K562 (cell line): ENCODE data around the gene GRIN1. TPM values are rescaled to one million over a fixed set of nuclear protein-coding genes. Genes with fewer than 3 reads are reported as not detected.

Experiments used
- BHLHE40 ChIP-seq: IDR thresholded peaks from 2 replicates; pipeline ENCODE4 v1.6.1; 2011; ENCODE audit warnings: low read length, improper control_type of control experiment
- BMI1 ChIP-seq: fragments of 150-350 bp; IDR thresholded peaks from 2 replicates; pipeline ENCODE4 v1.6.1; 2014; ENCODE audit warnings: low read length
- CBX3 ChIP-seq, 2 experiments: IDR thresholded peaks; 1 replicate in 1 of 2; 2 replicates in 1 of 2; pipeline ENCODE4 v1.6.1; 2012; ENCODE audit warnings: inconsistent platforms in 2 of 2, low read length in 2 of 2, borderline replicate concordance in 1 of 2, control low read depth in 1 of 2
- FOSL1 ChIP-seq: fragments of 200-800 bp; sonication (Bioruptor generic); conservative IDR thresholded peaks from 2 replicates; pipeline ENCODE4 v1.6.1; 2016; ENCODE audit warnings: missing genetic modification characterization, missing compliant biosample characterization
- HDAC6 ChIP-seq: IDR thresholded peaks from 2 replicates; pipeline ENCODE4 v1.6.1; 2012; ENCODE audit warnings: low read depth, mild to moderate bottlenecking, control low read depth, inconsistent platforms, low read length, moderate library complexity
- NEUROD1 ChIP-seq: fragments of 150-350 bp; IDR thresholded peaks from 2 replicates; pipeline ENCODE4 v1.6.1; 2014; ENCODE audit warnings: borderline replicate concordance, low read length, low read depth; ENCODE audit not compliant: partially characterized antibody
- NFIC ChIP-seq: fragments of 450-650 bp; IDR thresholded peaks from 2 replicates; pipeline ENCODE4 v1.6.1; 2017; ENCODE audit warnings: mild to moderate bottlenecking, inconsistent platforms
- RBM17 ChIP-seq: fragments of 200-400 bp; formaldehyde crosslinking; IDR thresholded peaks from 2 replicates; pipeline ENCODE4 v1.6.1; 2017; ENCODE audit warnings: low read depth, mild to moderate bottlenecking, low read length, borderline replicate concordance
- TCF3 ChIP-seq: sonication (generic); formaldehyde crosslinking; IDR thresholded peaks from 2 replicates; pipeline ENCODE4 v1.4.0; 2020; ENCODE audit warnings: mild to moderate bottlenecking, missing genetic modification reagents
- ZC3H4 ChIP-seq: sonication (generic); formaldehyde crosslinking; IDR thresholded peaks from 2 replicates; pipeline ENCODE4 v1.9.0; 2021; ENCODE audit warnings: missing genetic modification reagents, borderline replicate concordance
- ZNF23 ChIP-seq: fragments of 250-450 bp; sonication (Bioruptor Pico); IDR thresholded peaks from 2 replicates; pipeline ENCODE4 v1.4.0; 2020; ENCODE audit warnings: mild to moderate bottlenecking
- ZNF445 ChIP-seq: fragments of 250-450 bp; sonication (Bioruptor Pico); IDR thresholded peaks from 2 replicates; pipeline ENCODE4 v1.4.0; 2020; ENCODE audit warnings: low read depth, mild to moderate bottlenecking, moderate library complexity
- polyA plus RNA-seq, 8 experiments: library from polyadenylated mRNA; depleted of rRNA in 4 of 8; stranded (reverse) in 5 of 8; unstranded in 3 of 8; fragments of >200 nt; fragmentation: Nextera tagmentation in 2 of 8; fragmentation: Illumina TruSeq in 1 of 8; extraction: Ambion mirVana in 2 of 8; extraction: Trizol in 1 of 8; gene quantifications; 2 replicates each; pipeline versions ENCODE4 v1.2.1 to v1.2.3, GENCODE V29; 2011 to 2014; ENCODE audit warnings: inconsistent platforms in 1 of 8, missing spikeins in 1 of 8
- total RNA-seq, 7 experiments: library from RNA; depleted of rRNA in 6 of 7; stranded (reverse); fragments of >200 nt in 6 of 7; fragmentation: Illumina TruSeq in 2 of 7; extraction: Trizol in 2 of 7; gene quantifications; 2 replicates each; pipeline versions ENCODE4 v1.2.1 to v1.2.3, GENCODE V29; 2011 to 2021; ENCODE audit warnings: low replicate concordance in 1 of 7
- TF ChIP-seq, protein P1 (sequence below): fragments of 450-650 bp; formaldehyde crosslinking; IDR thresholded peaks from 2 replicates; pipeline ENCODE4 v1.4.0; 2020; ENCODE audit warnings: mild to moderate bottlenecking, mixed read lengths
- TF ChIP-seq, protein P2 (sequence below): fragments of 450-650 bp; IDR thresholded peaks from 2 replicates; pipeline ENCODE4 v1.7.0; 2016; ENCODE audit warnings: borderline replicate concordance
- TF ChIP-seq, protein P3 (sequence below): sonication (generic); formaldehyde crosslinking; IDR thresholded peaks from 2 replicates; pipeline ENCODE4 v1.8.0; 2022; ENCODE audit warnings: missing genetic modification reagents, mild to moderate bottlenecking, moderate library complexity, borderline replicate concordance
- TF ChIP-seq, protein P4 (sequence below): conservative IDR thresholded peaks from 2 replicates; pipeline ENCODE4 v1.6.1; 2011; ENCODE audit warnings: low read depth, mild to moderate bottlenecking, low read length; ENCODE audit not compliant: control insufficient read depth
- TF ChIP-seq, protein P5 (sequence below), 2 experiments: IDR thresholded peaks in 1 of 2; conservative IDR thresholded peaks in 1 of 2; 2 replicates each; pipeline ENCODE4 v1.6.1; 2016; ENCODE audit warnings: low read depth in 2 of 2, mild to moderate bottlenecking in 1 of 2, missing compliant biosample characterization in 1 of 2, missing genetic modification characterization in 1 of 2, moderate library complexity in 1 of 2

The GRIN1 gene
- total and polyA plus RNA-seq, 9 of the 15 experiments (the other 6 are each of a cell fraction or from before 2014, with no cell fraction given) = 0.03 to 0.35 (median 0.16) TPM; not detected in 6

DNA sequence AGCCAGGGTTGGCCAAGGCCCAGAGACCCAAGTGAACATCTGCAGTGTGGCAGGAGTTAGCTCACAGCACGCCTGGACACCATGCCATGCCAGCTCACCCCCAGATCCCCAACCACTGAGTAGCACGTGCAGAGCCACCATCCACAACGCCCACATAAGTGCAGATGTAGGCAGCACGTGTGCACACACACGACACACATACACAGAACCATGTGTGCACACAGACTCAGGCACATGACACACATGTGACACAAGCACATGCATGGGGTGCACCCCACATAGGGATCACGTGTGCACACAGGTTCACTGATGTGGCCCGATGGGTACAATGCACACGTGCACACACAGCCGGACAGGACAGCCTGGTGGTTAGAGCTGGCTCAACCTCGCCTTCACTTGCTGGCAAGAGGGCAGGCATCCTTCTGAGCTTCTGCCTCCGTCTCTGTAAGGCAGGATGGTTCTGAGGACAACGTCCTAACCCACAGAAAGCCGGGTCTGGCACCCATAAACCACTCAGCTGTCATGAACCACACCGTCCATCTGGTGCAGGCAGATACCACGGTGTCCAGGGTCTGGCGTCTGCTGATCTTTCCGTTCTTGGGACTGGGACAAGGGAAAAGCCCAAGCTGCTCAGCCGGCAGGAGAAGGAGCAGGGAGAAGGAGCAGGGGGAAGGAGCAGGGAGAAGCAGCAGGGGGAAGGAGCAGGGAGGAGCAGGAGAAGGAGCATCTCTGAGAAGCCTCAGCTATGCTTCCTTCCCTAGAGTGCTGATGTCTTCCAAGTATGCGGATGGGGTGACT, 18.9 kb downstream of the GRIN1 start (continued):
- TF ChIP-seq FOSL1 (no peak), ZC3H4 (CRISPR knock-in tag) (no peak), ZNF445 (CRISPR knock-in tag) (no peak), RBM17 (no peak), ZNF23 (CRISPR knock-in tag) (no peak), NEUROD1 (peak; percentile 32), HDAC6 (no peak), BMI1 (no peak), TCF3 (peak; percentile 87), NFIC (peak; percentile 26; the same call in 1 of the 2 replicates), BHLHE40 (peak; percentile 70), CBX3 (IDR thresholded peaks at IDR 0.05; ENCODE audit: borderline replicate concordance in 1 of 2, low read length in 2 of 2) (peak in 1 of 2 experiments; percentile 21; a peak in 1 of 3 replicates)
- TF ChIP-seq, protein P1, sequence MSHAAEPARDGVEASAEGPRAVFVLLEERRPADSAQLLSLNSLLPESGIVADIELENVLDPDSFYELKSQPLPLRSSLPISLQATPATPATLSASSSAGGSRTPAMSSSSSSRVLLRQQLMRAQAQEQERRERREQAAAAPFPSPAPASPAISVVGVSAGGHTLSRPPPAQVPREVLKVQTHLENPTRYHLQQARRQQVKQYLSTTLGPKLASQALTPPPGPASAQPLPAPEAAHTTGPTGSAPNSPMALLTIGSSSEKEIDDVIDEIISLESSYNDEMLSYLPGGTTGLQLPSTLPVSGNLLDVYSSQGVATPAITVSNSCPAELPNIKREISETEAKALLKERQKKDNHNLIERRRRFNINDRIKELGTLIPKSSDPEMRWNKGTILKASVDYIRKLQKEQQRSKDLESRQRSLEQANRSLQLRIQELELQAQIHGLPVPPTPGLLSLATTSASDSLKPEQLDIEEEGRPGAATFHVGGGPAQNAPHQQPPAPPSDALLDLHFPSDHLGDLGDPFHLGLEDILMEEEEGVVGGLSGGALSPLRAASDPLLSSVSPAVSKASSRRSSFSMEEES (CRISPR knock-in tag) = peak; percentile 53
- TF ChIP-seq, protein P2, sequence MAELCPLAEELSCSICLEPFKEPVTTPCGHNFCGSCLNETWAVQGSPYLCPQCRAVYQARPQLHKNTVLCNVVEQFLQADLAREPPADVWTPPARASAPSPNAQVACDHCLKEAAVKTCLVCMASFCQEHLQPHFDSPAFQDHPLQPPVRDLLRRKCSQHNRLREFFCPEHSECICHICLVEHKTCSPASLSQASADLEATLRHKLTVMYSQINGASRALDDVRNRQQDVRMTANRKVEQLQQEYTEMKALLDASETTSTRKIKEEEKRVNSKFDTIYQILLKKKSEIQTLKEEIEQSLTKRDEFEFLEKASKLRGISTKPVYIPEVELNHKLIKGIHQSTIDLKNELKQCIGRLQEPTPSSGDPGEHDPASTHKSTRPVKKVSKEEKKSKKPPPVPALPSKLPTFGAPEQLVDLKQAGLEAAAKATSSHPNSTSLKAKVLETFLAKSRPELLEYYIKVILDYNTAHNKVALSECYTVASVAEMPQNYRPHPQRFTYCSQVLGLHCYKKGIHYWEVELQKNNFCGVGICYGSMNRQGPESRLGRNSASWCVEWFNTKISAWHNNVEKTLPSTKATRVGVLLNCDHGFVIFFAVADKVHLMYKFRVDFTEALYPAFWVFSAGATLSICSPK = no peak
- TF ChIP-seq, protein P3, sequence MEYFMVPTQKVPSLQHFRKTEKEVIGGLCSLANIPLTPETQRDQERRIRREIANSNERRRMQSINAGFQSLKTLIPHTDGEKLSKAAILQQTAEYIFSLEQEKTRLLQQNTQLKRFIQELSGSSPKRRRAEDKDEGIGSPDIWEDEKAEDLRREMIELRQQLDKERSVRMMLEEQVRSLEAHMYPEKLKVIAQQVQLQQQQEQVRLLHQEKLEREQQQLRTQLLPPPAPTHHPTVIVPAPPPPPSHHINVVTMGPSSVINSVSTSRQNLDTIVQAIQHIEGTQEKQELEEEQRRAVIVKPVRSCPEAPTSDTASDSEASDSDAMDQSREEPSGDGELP (CRISPR knock-in tag) = peak; percentile 64; the same call in 1 of the 2 replicates
- TF ChIP-seq, protein P4, sequence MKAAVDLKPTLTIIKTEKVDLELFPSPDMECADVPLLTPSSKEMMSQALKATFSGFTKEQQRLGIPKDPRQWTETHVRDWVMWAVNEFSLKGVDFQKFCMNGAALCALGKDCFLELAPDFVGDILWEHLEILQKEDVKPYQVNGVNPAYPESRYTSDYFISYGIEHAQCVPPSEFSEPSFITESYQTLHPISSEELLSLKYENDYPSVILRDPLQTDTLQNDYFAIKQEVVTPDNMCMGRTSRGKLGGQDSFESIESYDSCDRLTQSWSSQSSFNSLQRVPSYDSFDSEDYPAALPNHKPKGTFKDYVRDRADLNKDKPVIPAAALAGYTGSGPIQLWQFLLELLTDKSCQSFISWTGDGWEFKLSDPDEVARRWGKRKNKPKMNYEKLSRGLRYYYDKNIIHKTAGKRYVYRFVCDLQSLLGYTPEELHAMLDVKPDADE = 0 out of 2 replicates have a peak, but pooled peaks have one; percentile 26
- TF ChIP-seq, protein P5, sequence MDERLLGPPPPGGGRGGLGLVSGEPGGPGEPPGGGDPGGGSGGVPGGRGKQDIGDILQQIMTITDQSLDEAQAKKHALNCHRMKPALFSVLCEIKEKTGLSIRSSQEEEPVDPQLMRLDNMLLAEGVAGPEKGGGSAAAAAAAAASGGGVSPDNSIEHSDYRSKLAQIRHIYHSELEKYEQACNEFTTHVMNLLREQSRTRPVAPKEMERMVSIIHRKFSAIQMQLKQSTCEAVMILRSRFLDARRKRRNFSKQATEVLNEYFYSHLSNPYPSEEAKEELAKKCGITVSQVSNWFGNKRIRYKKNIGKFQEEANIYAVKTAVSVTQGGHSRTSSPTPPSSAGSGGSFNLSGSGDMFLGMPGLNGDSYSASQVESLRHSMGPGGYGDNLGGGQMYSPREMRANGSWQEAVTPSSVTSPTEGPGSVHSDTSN (CRISPR knock-in tag; IDR thresholded peaks at IDR 0.05; ENCODE audit: low read depth) = no peak
- TF ChIP-seq, protein P5 (tag; conservative IDR thresholded peaks at IDR 0.05; ENCODE audit: low read depth) = 0 out of 2 replicates have a peak, but pooled peaks have one; percentile 41
